Panc1 (cell line): Measurements from ENCODE around the gene ERGIC1. TPM values are rescaled to one million over a fixed set of nuclear protein-coding genes. Genes with fewer than 3 reads are reported as not detected.
A peak's percentile ranks its signal among the peaks of the same experiment; 100 is the strongest.

Source experiments
- ATAC-seq: fragments of 200-7000 bp; cut with Tn5 transposase; 2 replicates; pipeline ENCODE4 v1.9.1; 2020; ENCODE audit warnings: mild to moderate bottlenecking, moderate library complexity
- BruUV-seq: library from RNA; stranded (reverse); fragments of 400-500 nt; replicated peaks from 2 replicates; lab custom pipeline; 2021; lab: Mats Ljungman, UMichigan
- CTCF ChIA-PET: fragments of 300-600 bp; sonication (Branson Sonifier 250); formaldehyde crosslinking; loops from one replicate; lab custom pipeline; 2022; ENCODE audit warnings: antibody characterized with exemption; lab: Charles Lee
- POLR2A ChIA-PET: fragments of 300-600 bp; sonication (Branson Sonifier 250); formaldehyde crosslinking; loops from one replicate; lab custom pipeline; 2022; ENCODE audit warnings: antibody characterized with exemption; lab: Charles Lee
- DNase-seq: peaks from one replicate; pipeline ENCODE4 v3.0.0-alpha.2; 2010; ENCODE audit warnings: low read depth, low spot score
- H3K27ac ChIP-seq: 2 replicates; pipeline ENCODE4 v1.5.1; 2011; ENCODE audit warnings: mild to moderate bottlenecking, low read length, inconsistent platforms
- H3K27me3 ChIP-seq: fragments of 200-500 bp; sonication (Bioruptor generic); 2 replicates; pipeline ENCODE4 v1.6.0; 2014; ENCODE audit warnings: low read length, inconsistent platforms; ENCODE audit not compliant: control insufficient read depth, insufficient read depth
- H3K36me3 ChIP-seq: fragments of 200-500 bp; sonication (Bioruptor generic); 2 replicates; pipeline ENCODE4 v1.5.1; 2014; ENCODE audit warnings: inconsistent platforms, mild to moderate bottlenecking, low read length, moderate library complexity; ENCODE audit not compliant: control insufficient read depth, insufficient read depth
- H3K4me1 ChIP-seq: 2 replicates; pipeline ENCODE4 v1.5.1; 2011; ENCODE audit warnings: inconsistent platforms, mild to moderate bottlenecking, low read length, moderate library complexity; ENCODE audit not compliant: control insufficient read depth, insufficient read depth
- H3K4me3 ChIP-seq, 2 experiments: 2 replicates each; pipeline ENCODE4 v1.5.1; 2011 to 2012; ENCODE audit warnings: low read depth in 2 of 2, low read length in 2 of 2, mild to moderate bottlenecking in 2 of 2, inconsistent platforms in 1 of 2, moderate library complexity in 1 of 2
- H3K9me3 ChIP-seq: fragments of 200-500 bp; sonication (Bioruptor generic); 2 replicates; pipeline ENCODE4 v1.5.1; 2014; ENCODE audit warnings: low read depth, mild to moderate bottlenecking, inconsistent platforms, low read length, moderate library complexity; ENCODE audit not compliant: control insufficient read depth, insufficient read depth
- POLR2AphosphoS5 ChIP-seq: IDR thresholded peaks from 2 replicates; pipeline ENCODE4 v1.6.1; 2012; ENCODE audit warnings: mild to moderate bottlenecking, low read depth, low read length, moderate library complexity
- SIN3A ChIP-seq: IDR thresholded peaks from 2 replicates; pipeline ENCODE4 v1.6.1; 2012; ENCODE audit warnings: low read depth, mild to moderate bottlenecking, low read length, moderate library complexity, borderline replicate concordance; ENCODE audit not compliant: insufficient read depth
- TCF7L2 ChIP-seq: IDR thresholded peaks from 2 replicates; pipeline ENCODE4 v1.6.1; 2011; ENCODE audit warnings: mild to moderate bottlenecking, low read depth, low read length, inconsistent platforms
- in situ Hi-C: cut with HindIII; loops from 2 replicates; pipeline ENCODE4 v1.10.0; 2016; ENCODE audit warnings: low sequenced_read_pairs, low pct_unique_long_range_greater_than_20kb
- intact Hi-C: fragments of 100-400 bp; cut with micrococcal nuclease; formaldehyde crosslinking; loops from one replicate; pipeline ENCODE4 v1.10.0; 2022; ENCODE audit not compliant: unreplicated experiment
- total RNA-seq: library from RNA; stranded (reverse); gene quantifications from one replicate; pipeline ENCODE4 v1.2.1, GENCODE V29; 2021; ENCODE audit not compliant: unreplicated experiment
- TF ChIP-seq, protein P1 (sequence below): fragments of 450-650 bp; IDR thresholded peaks from 2 replicates; pipeline ENCODE4 v1.5.1; 2017; ENCODE audit warnings: mild to moderate bottlenecking
- TF ChIP-seq, protein P2 (sequence below), 2 experiments: IDR thresholded peaks; 2 replicates each; pipeline ENCODE4 v1.6.1; 2011 to 2012; ENCODE audit warnings: low read depth in 2 of 2, control low read depth in 1 of 2, low read length in 1 of 2, mild to moderate bottlenecking in 1 of 2, moderate library complexity in 1 of 2; ENCODE audit not compliant: insufficient read depth in 1 of 2

The ERGIC1 gene
- total RNA-seq, 1 experiment from 2014 or later, result 206 TPM

DNA sequence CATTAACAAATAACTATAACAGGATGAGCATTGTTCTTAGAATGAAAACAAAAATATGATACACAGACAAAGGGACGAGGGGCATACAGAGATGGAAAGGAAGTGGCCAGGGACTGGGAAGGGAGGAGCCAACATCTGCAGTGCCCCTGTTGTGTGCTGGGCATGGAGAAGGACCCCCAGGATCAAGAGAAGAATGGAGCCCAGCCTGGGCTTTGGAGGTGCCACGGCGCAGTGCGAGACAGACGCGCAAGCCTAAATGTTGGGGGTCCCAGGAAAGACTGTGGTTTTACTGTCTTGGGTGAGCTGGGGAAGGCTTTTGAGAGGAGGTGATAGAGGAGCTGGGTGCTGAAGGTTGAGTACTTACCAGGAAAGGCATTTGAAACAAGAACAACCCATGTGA is 34.6 kb upstream of the ERGIC1 start:
- in situ Hi-C loops, result no loop called here
- no peak for TF ChIP-seq POLR2AphosphoS5
- TF ChIP-seq, protein P1, sequence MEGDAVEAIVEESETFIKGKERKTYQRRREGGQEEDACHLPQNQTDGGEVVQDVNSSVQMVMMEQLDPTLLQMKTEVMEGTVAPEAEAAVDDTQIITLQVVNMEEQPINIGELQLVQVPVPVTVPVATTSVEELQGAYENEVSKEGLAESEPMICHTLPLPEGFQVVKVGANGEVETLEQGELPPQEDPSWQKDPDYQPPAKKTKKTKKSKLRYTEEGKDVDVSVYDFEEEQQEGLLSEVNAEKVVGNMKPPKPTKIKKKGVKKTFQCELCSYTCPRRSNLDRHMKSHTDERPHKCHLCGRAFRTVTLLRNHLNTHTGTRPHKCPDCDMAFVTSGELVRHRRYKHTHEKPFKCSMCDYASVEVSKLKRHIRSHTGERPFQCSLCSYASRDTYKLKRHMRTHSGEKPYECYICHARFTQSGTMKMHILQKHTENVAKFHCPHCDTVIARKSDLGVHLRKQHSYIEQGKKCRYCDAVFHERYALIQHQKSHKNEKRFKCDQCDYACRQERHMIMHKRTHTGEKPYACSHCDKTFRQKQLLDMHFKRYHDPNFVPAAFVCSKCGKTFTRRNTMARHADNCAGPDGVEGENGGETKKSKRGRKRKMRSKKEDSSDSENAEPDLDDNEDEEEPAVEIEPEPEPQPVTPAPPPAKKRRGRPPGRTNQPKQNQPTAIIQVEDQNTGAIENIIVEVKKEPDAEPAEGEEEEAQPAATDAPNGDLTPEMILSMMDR, result no peak
- TF ChIP-seq TCF7L2, result no peak
- TF ChIP-seq, protein P2, sequence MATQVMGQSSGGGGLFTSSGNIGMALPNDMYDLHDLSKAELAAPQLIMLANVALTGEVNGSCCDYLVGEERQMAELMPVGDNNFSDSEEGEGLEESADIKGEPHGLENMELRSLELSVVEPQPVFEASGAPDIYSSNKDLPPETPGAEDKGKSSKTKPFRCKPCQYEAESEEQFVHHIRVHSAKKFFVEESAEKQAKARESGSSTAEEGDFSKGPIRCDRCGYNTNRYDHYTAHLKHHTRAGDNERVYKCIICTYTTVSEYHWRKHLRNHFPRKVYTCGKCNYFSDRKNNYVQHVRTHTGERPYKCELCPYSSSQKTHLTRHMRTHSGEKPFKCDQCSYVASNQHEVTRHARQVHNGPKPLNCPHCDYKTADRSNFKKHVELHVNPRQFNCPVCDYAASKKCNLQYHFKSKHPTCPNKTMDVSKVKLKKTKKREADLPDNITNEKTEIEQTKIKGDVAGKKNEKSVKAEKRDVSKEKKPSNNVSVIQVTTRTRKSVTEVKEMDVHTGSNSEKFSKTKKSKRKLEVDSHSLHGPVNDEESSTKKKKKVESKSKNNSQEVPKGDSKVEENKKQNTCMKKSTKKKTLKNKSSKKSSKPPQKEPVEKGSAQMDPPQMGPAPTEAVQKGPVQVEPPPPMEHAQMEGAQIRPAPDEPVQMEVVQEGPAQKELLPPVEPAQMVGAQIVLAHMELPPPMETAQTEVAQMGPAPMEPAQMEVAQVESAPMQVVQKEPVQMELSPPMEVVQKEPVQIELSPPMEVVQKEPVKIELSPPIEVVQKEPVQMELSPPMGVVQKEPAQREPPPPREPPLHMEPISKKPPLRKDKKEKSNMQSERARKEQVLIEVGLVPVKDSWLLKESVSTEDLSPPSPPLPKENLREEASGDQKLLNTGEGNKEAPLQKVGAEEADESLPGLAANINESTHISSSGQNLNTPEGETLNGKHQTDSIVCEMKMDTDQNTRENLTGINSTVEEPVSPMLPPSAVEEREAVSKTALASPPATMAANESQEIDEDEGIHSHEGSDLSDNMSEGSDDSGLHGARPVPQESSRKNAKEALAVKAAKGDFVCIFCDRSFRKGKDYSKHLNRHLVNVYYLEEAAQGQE (IDR thresholded peaks at IDR 0.05; ENCODE audit: insufficient read depth in 1 of 2, low read depth in 2 of 2, low read length in 1 of 2), result no peak
- TF ChIP-seq SIN3A, result no peak
- H3K4me3 ChIP-seq, result no peak overlapping the region
- intact Hi-C loops, result no loop called here
- no peaks in the 10 kb centered on the region for H3K27me3 ChIP-seq
- no peaks in the 10 kb centered on the region for H3K36me3 ChIP-seq
- peaks cover 24% of the 10 kb centered on the region for H3K4me1 ChIP-seq
- H3K27ac ChIP-seq, result peak overlapping the region; percentile 18; the same call in 1 of the 2 replicates
- DNase-seq (no peak), ATAC-seq (no peak)
- no TSS peak for BruUV-seq
- CTCF ChIA-PET, result no interaction called here
- H3K9me3 ChIP-seq, result no peaks in the 10 kb centered on the region
- POLR2A ChIA-PET, result no interaction called here

DNA sequence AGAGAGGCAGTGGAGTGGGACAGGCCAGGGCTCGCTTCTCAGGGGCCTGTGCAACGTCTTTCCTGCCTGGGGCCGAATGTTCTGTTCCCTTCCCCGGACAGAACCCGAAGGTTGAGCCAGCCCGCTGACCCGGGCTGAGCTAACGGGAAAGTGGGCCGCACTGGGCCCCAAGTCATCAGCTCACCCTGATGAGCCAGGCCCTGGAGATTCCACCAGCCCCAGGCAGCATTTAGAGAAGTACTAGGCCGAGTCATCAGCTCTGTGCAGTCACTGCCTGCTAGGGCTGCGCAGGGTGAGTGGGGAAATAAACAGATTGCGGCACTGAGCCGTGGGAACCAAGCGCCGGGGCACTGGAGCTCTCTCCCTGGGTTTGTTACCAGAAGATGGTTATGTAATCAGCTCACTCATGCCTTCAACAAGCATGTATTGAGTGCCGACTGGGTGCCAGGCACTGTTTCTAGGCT is 33.9 kb upstream of the ERGIC1 start:
- no peaks in the 10 kb centered on the region for H3K9me3 ChIP-seq
- CTCF ChIA-PET, result interaction anchor here (0.7 to 0.8 kb wide), 2 partner anchors 11 to 67 kb away, joined by 3 read pairs; no protein-coding TSS in a partner anchor
- intact Hi-C loops, result no loop called here
- no peak for DNase-seq
- in situ Hi-C loops, result no loop called here
- POLR2A ChIA-PET, result interaction anchor here (0.5 to 1.2 kb wide), 2 partner anchors 29 to 253 kb away, joined by 4 to 21 read pairs; partner anchors contain the start of gene DUSP1
- H3K27ac ChIP-seq, result peak overlapping the region; percentile 49
- TF ChIP-seq, protein P1, result no peak
- TF ChIP-seq, protein P2 (IDR thresholded peaks at IDR 0.05; ENCODE audit: insufficient read depth in 1 of 2, low read depth in 2 of 2, low read length in 1 of 2), result no peak
- no peak for TF ChIP-seq POLR2AphosphoS5
- TF ChIP-seq TCF7L2, result no peak
- no peak for TF ChIP-seq SIN3A
- no TSS peak for BruUV-seq
- H3K27me3 ChIP-seq, result no peaks in the 10 kb centered on the region
- no peak overlapping the region for H3K4me3 ChIP-seq
- H3K4me1 ChIP-seq, result peaks cover 22% of the 10 kb centered on the region
- no peaks in the 10 kb centered on the region for H3K36me3 ChIP-seq
- peak; percentile 58 for ATAC-seq
